Ishikawa (cell line): ENCODE measurements around the gene ZSWIM6.

ENCODE experiments used
- CEBPB ChIP-seq: IDR thresholded peaks from 2 replicates; pipeline ENCODE4 v1.6.1; 2012
- CREB1 ChIP-seq: IDR thresholded peaks from 2 replicates; pipeline ENCODE4 v1.6.1; 2012; ENCODE audit warnings: low read depth
- EGR1 ChIP-seq: IDR thresholded peaks from 2 replicates; pipeline ENCODE4 v1.6.1; 2012
- EP300 ChIP-seq: IDR thresholded peaks from 2 replicates; pipeline ENCODE4 v1.6.1; 2012; ENCODE audit warnings: borderline replicate concordance
- NFIC ChIP-seq: IDR thresholded peaks from 2 replicates; pipeline ENCODE4 v1.6.1; 2012
- TAF1 ChIP-seq: IDR thresholded peaks from 2 replicates; pipeline ENCODE4 v1.6.1; 2012; ENCODE audit warnings: low read depth, mild to moderate bottlenecking
- YY1 ChIP-seq: IDR thresholded peaks from 2 replicates; pipeline ENCODE4 v1.6.1; 2012; ENCODE audit warnings: low read depth
- TF ChIP-seq, protein P1 (sequence below): IDR thresholded peaks from 2 replicates; pipeline ENCODE4 v1.6.1; 2012
- TF ChIP-seq, protein P2 (sequence below): IDR thresholded peaks from 2 replicates; pipeline ENCODE4 v1.6.1; 2012; ENCODE audit warnings: low read depth, mild to moderate bottlenecking
- TF ChIP-seq, protein P3 (sequence below): IDR thresholded peaks from 2 replicates; pipeline ENCODE4 v1.6.1; 2012

DNA sequence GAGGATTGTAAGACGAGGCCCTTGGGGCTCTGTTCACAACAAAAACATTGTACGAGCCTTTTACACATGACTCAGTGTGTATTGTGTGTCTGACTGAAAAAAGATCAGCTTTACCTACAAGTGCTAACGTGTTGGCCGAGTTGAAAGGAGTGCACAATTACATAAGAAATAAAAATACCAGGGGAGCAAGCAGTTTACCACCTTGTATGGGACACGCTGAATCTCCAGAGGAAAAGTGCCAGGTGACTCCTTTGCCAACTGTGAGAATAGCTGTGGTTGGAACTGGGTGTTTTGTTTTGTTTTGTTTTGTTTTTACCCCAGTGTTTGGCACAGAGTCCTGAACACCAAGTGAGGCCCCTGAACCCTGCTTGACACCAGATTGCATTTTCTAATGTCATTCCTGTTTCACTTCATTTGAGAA lies 32.8 kb upstream of the ZSWIM6 start:
- TF ChIP-seq, protein P1, sequence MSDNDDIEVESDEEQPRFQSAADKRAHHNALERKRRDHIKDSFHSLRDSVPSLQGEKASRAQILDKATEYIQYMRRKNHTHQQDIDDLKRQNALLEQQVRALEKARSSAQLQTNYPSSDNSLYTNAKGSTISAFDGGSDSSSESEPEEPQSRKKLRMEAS, result no peak
- TF ChIP-seq EGR1 (no peak), EP300 (no peak), TAF1 (no peak), CREB1 (no peak), NFIC (no peak), YY1 (no peak), CEBPB (no peak)
- TF ChIP-seq, protein P2, sequence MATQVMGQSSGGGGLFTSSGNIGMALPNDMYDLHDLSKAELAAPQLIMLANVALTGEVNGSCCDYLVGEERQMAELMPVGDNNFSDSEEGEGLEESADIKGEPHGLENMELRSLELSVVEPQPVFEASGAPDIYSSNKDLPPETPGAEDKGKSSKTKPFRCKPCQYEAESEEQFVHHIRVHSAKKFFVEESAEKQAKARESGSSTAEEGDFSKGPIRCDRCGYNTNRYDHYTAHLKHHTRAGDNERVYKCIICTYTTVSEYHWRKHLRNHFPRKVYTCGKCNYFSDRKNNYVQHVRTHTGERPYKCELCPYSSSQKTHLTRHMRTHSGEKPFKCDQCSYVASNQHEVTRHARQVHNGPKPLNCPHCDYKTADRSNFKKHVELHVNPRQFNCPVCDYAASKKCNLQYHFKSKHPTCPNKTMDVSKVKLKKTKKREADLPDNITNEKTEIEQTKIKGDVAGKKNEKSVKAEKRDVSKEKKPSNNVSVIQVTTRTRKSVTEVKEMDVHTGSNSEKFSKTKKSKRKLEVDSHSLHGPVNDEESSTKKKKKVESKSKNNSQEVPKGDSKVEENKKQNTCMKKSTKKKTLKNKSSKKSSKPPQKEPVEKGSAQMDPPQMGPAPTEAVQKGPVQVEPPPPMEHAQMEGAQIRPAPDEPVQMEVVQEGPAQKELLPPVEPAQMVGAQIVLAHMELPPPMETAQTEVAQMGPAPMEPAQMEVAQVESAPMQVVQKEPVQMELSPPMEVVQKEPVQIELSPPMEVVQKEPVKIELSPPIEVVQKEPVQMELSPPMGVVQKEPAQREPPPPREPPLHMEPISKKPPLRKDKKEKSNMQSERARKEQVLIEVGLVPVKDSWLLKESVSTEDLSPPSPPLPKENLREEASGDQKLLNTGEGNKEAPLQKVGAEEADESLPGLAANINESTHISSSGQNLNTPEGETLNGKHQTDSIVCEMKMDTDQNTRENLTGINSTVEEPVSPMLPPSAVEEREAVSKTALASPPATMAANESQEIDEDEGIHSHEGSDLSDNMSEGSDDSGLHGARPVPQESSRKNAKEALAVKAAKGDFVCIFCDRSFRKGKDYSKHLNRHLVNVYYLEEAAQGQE, result no peak
- TF ChIP-seq, protein P3, sequence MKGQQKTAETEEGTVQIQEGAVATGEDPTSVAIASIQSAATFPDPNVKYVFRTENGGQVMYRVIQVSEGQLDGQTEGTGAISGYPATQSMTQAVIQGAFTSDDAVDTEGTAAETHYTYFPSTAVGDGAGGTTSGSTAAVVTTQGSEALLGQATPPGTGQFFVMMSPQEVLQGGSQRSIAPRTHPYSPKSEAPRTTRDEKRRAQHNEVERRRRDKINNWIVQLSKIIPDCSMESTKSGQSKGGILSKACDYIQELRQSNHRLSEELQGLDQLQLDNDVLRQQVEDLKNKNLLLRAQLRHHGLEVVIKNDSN, result no peak
